ENCODE measurements around the gene LYSMD3. TPM values are rescaled to one million over a fixed set of nuclear protein-coding genes. Genes with fewer than 3 reads are reported as not detected.
A peak's percentile ranks its signal among the peaks of the same experiment; 100 is the strongest.
"Not testable (repeated sequence)": the region's sequence is repeated elsewhere in the genome, so short reads cannot be mapped to it uniquely, and the experiment has no call there.

LYSMD3 gene
- 13.5 and 13.7 TPM in 2 replicates for total RNA-seq

- Mint-ChIP-seq H3K27me3 (ENCODE audit: low read depth) (peaks cover 11% of the 10 kb centered on the region), H3K4me1 (ENCODE audit: low read depth) (peaks cover 19% of the 10 kb centered on the region), H3K9me3 (no peaks in the 10 kb centered on the region), H3K4me3 (ENCODE audit: low read depth) (peak within 1 kb of the TSS; percentile 98), H3K36me3 (ENCODE audit: low read depth) (peaks cover 18% of the 10 kb centered on the region), H3K27ac (peak within 1 kb of the TSS; percentile 95)
- DNase-seq (ENCODE audit: low spot score): peak; percentile 93
- intact Hi-C loops (cut with micrococcal nuclease): loop anchor here (1.0 kb wide), 2 partner anchors 55 to 120 kb away; partner anchors contain the start of genes CETN3, MBLAC2 and POLR3G
These were observed at the start of gene LYSMD3 for GRCh38 chr5:90529194-90529938. Gene LYSMD3 (minus strand): TSS chr5:90529584. CDS start chr5:90525289, 4,295 bp downstream.

- intact Hi-C loops (cut with micrococcal nuclease); H3K9me3 Mint-ChIP-seq; H3K4me1 Mint-ChIP-seq (ENCODE audit: low read depth); DNase-seq (ENCODE audit: low spot score); H3K36me3 Mint-ChIP-seq (ENCODE audit: low read depth); H3K4me3 Mint-ChIP-seq (ENCODE audit: low read depth); H3K27me3 Mint-ChIP-seq (ENCODE audit: low read depth); H3K27ac Mint-ChIP-seq: not testable (repeated sequence)
These were observed 47.2 kb upstream of the LYSMD3 start for GRCh38 chr5:90576566-90576965.

GRCh38 chr5:90575712-90576111 is 46.3 kb upstream of the LYSMD3 start:
- Mint-ChIP-seq H3K36me3 (ENCODE audit: low read depth) (no peaks in the 10 kb centered on the region), H3K4me1 (ENCODE audit: low read depth) (no peaks in the 10 kb centered on the region), H3K27me3 (ENCODE audit: low read depth) (peaks cover 2% of the 10 kb centered on the region), H3K9me3 (no peaks in the 10 kb centered on the region), H3K4me3 (ENCODE audit: low read depth) (no peak overlapping the region), H3K27ac (no peak overlapping the region)
- intact Hi-C loops (cut with micrococcal nuclease): no loop called here
- DNase-seq (ENCODE audit: low spot score): no peak

GRCh38 chr5:90571147-90571773 is 41.9 kb upstream of the LYSMD3 start:
- peaks cover 2% of the 10 kb centered on the region for H3K27me3 Mint-ChIP-seq (ENCODE audit: low read depth)
- H3K4me1 Mint-ChIP-seq (ENCODE audit: low read depth): no peaks in the 10 kb centered on the region
- H3K27ac Mint-ChIP-seq: no peak overlapping the region
- H3K9me3 Mint-ChIP-seq: no peaks in the 10 kb centered on the region
- no peak for DNase-seq (ENCODE audit: low spot score)
- no peaks in the 10 kb centered on the region for H3K36me3 Mint-ChIP-seq (ENCODE audit: low read depth)
- intact Hi-C loops (cut with micrococcal nuclease): no loop called here
- no peak overlapping the region for H3K4me3 Mint-ChIP-seq (ENCODE audit: low read depth)

- intact Hi-C loops (cut with micrococcal nuclease): no loop called here
- Mint-ChIP-seq H3K36me3 (ENCODE audit: low read depth) (no peaks in the 10 kb centered on the region), H3K9me3 (no peaks in the 10 kb centered on the region), H3K4me3 (ENCODE audit: low read depth) (no peak overlapping the region), H3K27me3 (ENCODE audit: low read depth) (peaks cover 4% of the 10 kb centered on the region), H3K27ac (no peak overlapping the region), H3K4me1 (ENCODE audit: low read depth) (no peaks in the 10 kb centered on the region)
- no peak for DNase-seq (ENCODE audit: low spot score)
These were observed 40.6 kb upstream of the LYSMD3 start for GRCh38 chr5:90570034-90570433.

GRCh38 chr5:90569084-90569483 is 39.7 kb upstream of the LYSMD3 start:
- H3K4me3 Mint-ChIP-seq (ENCODE audit: low read depth): no peak overlapping the region
- no peak for DNase-seq (ENCODE audit: low spot score)
- no peaks in the 10 kb centered on the region for H3K36me3 Mint-ChIP-seq (ENCODE audit: low read depth)
- H3K27me3 Mint-ChIP-seq (ENCODE audit: low read depth): peaks cover 4% of the 10 kb centered on the region
- intact Hi-C loops (cut with micrococcal nuclease): no loop called here
- H3K27ac Mint-ChIP-seq: no peak overlapping the region
- H3K4me1 Mint-ChIP-seq (ENCODE audit: low read depth): no peaks in the 10 kb centered on the region
- H3K9me3 Mint-ChIP-seq: no peaks in the 10 kb centered on the region

- Mint-ChIP-seq H3K27ac (no peak overlapping the region), H3K36me3 (ENCODE audit: low read depth) (no peaks in the 10 kb centered on the region), H3K4me3 (ENCODE audit: low read depth) (no peak overlapping the region), H3K27me3 (ENCODE audit: low read depth) (peaks cover 19% of the 10 kb centered on the region), H3K9me3 (no peaks in the 10 kb centered on the region), H3K4me1 (ENCODE audit: low read depth) (no peaks in the 10 kb centered on the region)
- no peak for DNase-seq (ENCODE audit: low spot score)
- intact Hi-C loops (cut with micrococcal nuclease): no loop called here
These were observed 36.1 kb upstream of the LYSMD3 start for GRCh38 chr5:90565491-90565890.

GRCh38 chr5:90563108-90563507 is 33.7 kb upstream of the LYSMD3 start:
- no peak for DNase-seq (ENCODE audit: low spot score)
- peaks cover 36% of the 10 kb centered on the region for H3K27me3 Mint-ChIP-seq (ENCODE audit: low read depth)
- H3K4me3 Mint-ChIP-seq (ENCODE audit: low read depth): no peak overlapping the region
- no peaks in the 10 kb centered on the region for H3K36me3 Mint-ChIP-seq (ENCODE audit: low read depth)
- H3K9me3 Mint-ChIP-seq: no peaks in the 10 kb centered on the region
- no peak overlapping the region for H3K27ac Mint-ChIP-seq
- peaks cover 1% of the 10 kb centered on the region for H3K4me1 Mint-ChIP-seq (ENCODE audit: low read depth)
- intact Hi-C loops (cut with micrococcal nuclease): no loop called here

GRCh38 chr5:90562341-90562740 is 33.0 kb upstream of the LYSMD3 start:
- intact Hi-C loops (cut with micrococcal nuclease): no loop called here
- DNase-seq (ENCODE audit: low spot score): no peak
- peaks cover 43% of the 10 kb centered on the region for H3K27me3 Mint-ChIP-seq (ENCODE audit: low read depth)
- H3K4me1 Mint-ChIP-seq (ENCODE audit: low read depth): peaks cover 1% of the 10 kb centered on the region
- no peaks in the 10 kb centered on the region for H3K9me3 Mint-ChIP-seq
- H3K36me3 Mint-ChIP-seq (ENCODE audit: low read depth): no peaks in the 10 kb centered on the region
- H3K27ac Mint-ChIP-seq: no peak overlapping the region
- no peak overlapping the region for H3K4me3 Mint-ChIP-seq (ENCODE audit: low read depth)

- H3K9me3 Mint-ChIP-seq: no peaks in the 10 kb centered on the region
- peaks cover 1% of the 10 kb centered on the region for H3K4me1 Mint-ChIP-seq (ENCODE audit: low read depth)
- no peak overlapping the region for H3K27ac Mint-ChIP-seq
- H3K4me3 Mint-ChIP-seq (ENCODE audit: low read depth): no peak overlapping the region
- peaks cover 49% of the 10 kb centered on the region for H3K27me3 Mint-ChIP-seq (ENCODE audit: low read depth)
- intact Hi-C loops (cut with micrococcal nuclease): no loop called here
- no peak for DNase-seq (ENCODE audit: low spot score)
- H3K36me3 Mint-ChIP-seq (ENCODE audit: low read depth): no peaks in the 10 kb centered on the region
These were observed 32.4 kb upstream of the LYSMD3 start for GRCh38 chr5:90561766-90562165.

- Mint-ChIP-seq H3K4me1 (ENCODE audit: low read depth) (peaks cover 1% of the 10 kb centered on the region), H3K9me3 (no peaks in the 10 kb centered on the region), H3K27me3 (ENCODE audit: low read depth) (peaks cover 58% of the 10 kb centered on the region), H3K27ac (no peak overlapping the region), H3K4me3 (ENCODE audit: low read depth) (no peak overlapping the region), H3K36me3 (ENCODE audit: low read depth) (no peaks in the 10 kb centered on the region)
- no peak for DNase-seq (ENCODE audit: low spot score)
- intact Hi-C loops (cut with micrococcal nuclease): loop anchor here (1.0 kb wide), 1 partner anchor 25 kb away; no protein-coding TSS in a partner anchor
These were observed 31.4 kb upstream of the LYSMD3 start for GRCh38 chr5:90560771-90561170.

GRCh38 chr5:90558344-90559192 is 29.2 kb upstream of the LYSMD3 start, which contains the start of gene ADGRV1:
Gene ADGRV1 (plus strand): TSS chr5:90558797. CDS start chr5:90558896, 99 bp downstream.
- intact Hi-C loops (cut with micrococcal nuclease): no loop called here
- Mint-ChIP-seq H3K27ac (no peak within 1 kb of the TSS), H3K36me3 (ENCODE audit: low read depth) (no peaks in the 10 kb centered on the region), H3K9me3 (no peaks in the 10 kb centered on the region), H3K4me1 (ENCODE audit: low read depth) (peaks cover 1% of the 10 kb centered on the region), H3K27me3 (ENCODE audit: low read depth) (peaks cover 65% of the 10 kb centered on the region), H3K4me3 (ENCODE audit: low read depth) (peak within 1 kb of the TSS; percentile 51)
- DNase-seq (ENCODE audit: low spot score): no peak
